Stimulated activated CD8-positive, alpha-beta memory T cell treated with anti-CD3 and anti-CD28 coated beads, Interleukin-12 subunit alpha, Interleukin-12 subunit beta, amount 100 ng/mL, for 24 hours (primary cell): Measurements from ENCODE around the gene RPP25L.
"Not testable (repeated sequence)": the region's sequence is repeated elsewhere in the genome, so short reads cannot be mapped to it uniquely, and the experiment has no call there.

Source experiments
- DNase-seq: peaks from one replicate; pipeline ENCODE4 v3.0.0-alpha.2; 2020; ENCODE audit errors: extremely low read depth

Gene RPP25L

GRCh38 chr9:34611811-34612787, at the start of gene RPP25L:
Gene RPP25L, minus strand, starts transcription at chr9:34612097. Its CDS starts 801 bp downstream, at chr9:34611296.
- DNase-seq, result peak; percentile 59

- DNase-seq, result no peak
Observed at GRCh38 chr9:34659592-34660253, 47.8 kb upstream of the RPP25L start.

GRCh38 chr9:34658461-34658860, 46.6 kb upstream of the RPP25L start:
- no peak for DNase-seq

GRCh38 chr9:34656992-34657391, 45.1 kb upstream of the RPP25L start:
- DNase-seq, result no peak

GRCh38 chr9:34655394-34655793, 43.5 kb upstream of the RPP25L start:
- no peak for DNase-seq

- DNase-seq, result no peak
Observed at GRCh38 chr9:34654323-34655051, 42.6 kb upstream of the RPP25L start.

- no peak for DNase-seq
Observed at GRCh38 chr9:34653151-34654072, 41.5 kb upstream of the RPP25L start.

GRCh38 chr9:34652602-34653000, 40.7 kb upstream of the RPP25L start:
- no peak for DNase-seq

- DNase-seq, result no peak
Observed at GRCh38 chr9:34651876-34652601, 40.1 kb upstream of the RPP25L start, which contains the start of gene IL11RA. Gene IL11RA, plus strand, starts transcription at chr9:34652185. Its CDS starts 3,033 bp downstream, at chr9:34655218.

- DNase-seq, result no peak
Observed at GRCh38 chr9:34651321-34651720, 39.4 kb upstream of the RPP25L start.

GRCh38 chr9:34650816-34651215, 38.9 kb upstream of the RPP25L start:
- no peak for DNase-seq

GRCh38 chr9:34648673-34649072, 36.8 kb upstream of the RPP25L start:
- no peak for DNase-seq

- DNase-seq, result no peak
Observed at GRCh38 chr9:34647651-34648050, 35.8 kb upstream of the RPP25L start.

GRCh38 chr9:34647084-34647403, 35.1 kb upstream of the RPP25L start:
- DNase-seq, result no peak

GRCh38 chr9:34646211-34647083, 34.5 kb upstream of the RPP25L start, which contains the start of gene GALT:
Gene GALT, plus strand, starts transcription at chr9:34646675. Its CDS starts 30 bp downstream, at chr9:34646705.
- peak; percentile 93 for DNase-seq

GRCh38 chr9:34644766-34645314, 32.9 kb upstream of the RPP25L start:
- DNase-seq, result no peak

GRCh38 chr9:34642679-34643078, 30.8 kb upstream of the RPP25L start:
- DNase-seq, result no peak

- DNase-seq, result not testable (repeated sequence)
Observed at GRCh38 chr9:34639322-34639721, 27.4 kb upstream of the RPP25L start.

GRCh38 chr9:34638138-34638445, 26.2 kb upstream of the RPP25L start:
- DNase-seq, result no peak
